HepG2 (cell line): Measurements from ENCODE around the gene TBC1D14. TPM values are rescaled to one million over a fixed set of nuclear protein-coding genes. Genes with fewer than 3 reads are reported as not detected.
A peak's percentile ranks its signal among the peaks of the same experiment; 100 is the strongest.

Experiments
- ATF2 ChIP-seq: sonication (generic); formaldehyde crosslinking; IDR thresholded peaks from 2 replicates; pipeline ENCODE4 v1.4.0; 2020; ENCODE audit warnings: missing genetic modification reagents
- BCL6 ChIP-seq: IDR thresholded peaks from 2 replicates; pipeline ENCODE4 v1.6.1; 2016; ENCODE audit warnings: missing genetic modification reagents, missing compliant biosample characterization
- DMTF1 ChIP-seq: sonication (generic); formaldehyde crosslinking; IDR thresholded peaks from 2 replicates; pipeline ENCODE4 v1.4.0; 2020; ENCODE audit warnings: mild to moderate bottlenecking, missing genetic modification reagents
- KLF6 ChIP-seq: IDR thresholded peaks from 2 replicates; pipeline ENCODE4 v1.8.0; 2016; ENCODE audit warnings: missing biosample characterization, missing genetic modification reagents
- SP2 ChIP-seq: sonication (generic); formaldehyde crosslinking; IDR thresholded peaks from 2 replicates; pipeline ENCODE4 v1.5.1; 2020; ENCODE audit warnings: mild to moderate bottlenecking, missing genetic modification reagents
- ZFY ChIP-seq: sonication (generic); formaldehyde crosslinking; IDR thresholded peaks from 2 replicates; pipeline ENCODE4 v1.4.0; 2020; ENCODE audit warnings: missing genetic modification reagents
- ZNF256 ChIP-seq: sonication (generic); formaldehyde crosslinking; conservative IDR thresholded peaks from 2 replicates; pipeline ENCODE4 v1.4.0; 2020; ENCODE audit warnings: missing genetic modification reagents
- ZNF333 ChIP-seq: sonication (generic); formaldehyde crosslinking; IDR thresholded peaks from 2 replicates; pipeline ENCODE4 v1.4.0; 2020; ENCODE audit warnings: mild to moderate bottlenecking, missing genetic modification reagents, borderline replicate concordance
- ZNF543 ChIP-seq: sonication (generic); formaldehyde crosslinking; IDR thresholded peaks from 2 replicates; pipeline ENCODE4 v1.4.0; 2020; ENCODE audit warnings: mild to moderate bottlenecking, missing genetic modification reagents
- ZNF776 ChIP-seq: sonication (generic); formaldehyde crosslinking; IDR thresholded peaks from 2 replicates; pipeline ENCODE4 v1.4.0; 2020; ENCODE audit warnings: mild to moderate bottlenecking, missing genetic modification reagents
- polyA plus RNA-seq, 8 experiments: library from polyadenylated mRNA; depleted of rRNA in 3 of 8; stranded (reverse) in 7 of 8; unstranded in 1 of 8; fragments of >200 nt; fragmentation: Illumina TruSeq in 4 of 8; extraction: Trizol in 4 of 8; gene quantifications; 2 replicates each; pipeline versions ENCODE4 v1.2.1 to v1.2.3, GENCODE V29; 2011 to 2016; ENCODE audit warnings: low read depth in 4 of 8, missing spikeins in 1 of 8, mixed read lengths in 1 of 8; ENCODE audit not compliant: insufficient read depth in 1 of 8
- total RNA-seq, 5 experiments: library from RNA; depleted of rRNA; stranded (reverse); fragments of >200 nt; fragmentation: Illumina TruSeq; extraction: Trizol; gene quantifications; 2 replicates each; pipeline ENCODE4 v1.2.3, GENCODE V29; 2016; ENCODE audit warnings: low read depth in 1 of 5
- TF ChIP-seq, protein P1 (sequence below): sonication (generic); formaldehyde crosslinking; IDR thresholded peaks from 2 replicates; pipeline ENCODE4 v1.5.1; 2020; ENCODE audit warnings: missing genetic modification reagents, mild to moderate bottlenecking, borderline replicate concordance
- TF ChIP-seq, protein P2 (sequence below): sonication (generic); formaldehyde crosslinking; IDR thresholded peaks from 2 replicates; pipeline ENCODE4 v1.4.0; 2020; ENCODE audit warnings: mild to moderate bottlenecking, missing genetic modification reagents
- TF ChIP-seq, protein P3 (sequence below): sonication (generic); formaldehyde crosslinking; IDR thresholded peaks from 2 replicates; pipeline ENCODE4 v1.4.0; 2020; ENCODE audit warnings: missing genetic modification reagents, mild to moderate bottlenecking, borderline replicate concordance
- TF ChIP-seq, protein P4 (sequence below): sonication (generic); formaldehyde crosslinking; IDR thresholded peaks from 2 replicates; pipeline ENCODE4 v1.4.0; 2020; ENCODE audit warnings: mild to moderate bottlenecking, missing genetic modification reagents
- TF ChIP-seq, protein P5 (sequence below): sonication (generic); formaldehyde crosslinking; IDR thresholded peaks from 2 replicates; pipeline ENCODE4 v1.9.0; 2022; ENCODE audit warnings: missing genetic modification reagents, mild to moderate bottlenecking, borderline replicate concordance

The TBC1D14 gene
- total and polyA plus RNA-seq, 2 of the 13 experiments (the other 11 are each of a cell fraction or from before 2014, with no cell fraction given): 29.5 to 46.5 TPM

DNA sequence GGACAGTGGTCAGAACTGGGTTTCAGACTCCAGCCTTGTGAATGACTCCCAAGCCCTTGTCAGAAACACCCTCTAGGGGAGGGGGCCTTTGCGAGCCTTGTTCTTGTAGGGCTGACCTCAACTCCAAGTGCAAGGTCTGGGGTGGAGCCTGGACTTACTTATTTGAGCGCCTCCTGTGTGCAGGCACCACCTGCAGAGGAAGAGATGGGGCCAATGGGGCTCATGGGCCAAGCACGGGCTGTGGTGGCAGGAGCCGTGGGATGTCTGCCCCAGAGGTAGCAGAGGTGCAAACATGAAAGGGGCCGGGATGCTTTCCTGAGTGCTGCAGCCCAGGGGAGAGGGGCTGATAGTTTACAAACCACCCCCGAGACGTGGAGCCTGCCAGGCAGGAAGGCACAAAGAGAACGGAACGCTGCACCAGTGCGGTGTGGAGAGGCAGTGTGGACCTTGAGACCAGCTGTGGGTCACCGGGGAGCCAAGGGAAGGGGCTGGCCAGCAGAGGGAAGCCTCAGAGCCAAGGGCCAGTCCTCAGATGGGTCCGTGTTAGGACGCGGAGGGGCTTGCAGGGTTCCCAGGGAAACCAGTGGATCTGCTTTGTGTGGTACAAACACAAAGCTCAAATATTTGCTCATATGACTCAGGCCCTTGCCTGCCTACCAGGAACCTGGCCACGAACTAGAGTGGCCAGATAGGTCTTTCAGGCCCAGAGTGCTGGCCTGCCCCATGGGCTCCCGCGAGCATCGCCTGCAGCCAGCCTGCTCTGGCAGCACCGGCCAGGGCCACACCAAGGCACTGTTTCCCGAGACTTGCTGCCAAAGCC is 124.8 kb downstream of the TBC1D14 start (continued):
- TF ChIP-seq KLF6 (CRISPR knock-in tag): 0 out of 2 replicates have a peak, but pooled peaks have one; percentile 44
- TF ChIP-seq, protein P1, sequence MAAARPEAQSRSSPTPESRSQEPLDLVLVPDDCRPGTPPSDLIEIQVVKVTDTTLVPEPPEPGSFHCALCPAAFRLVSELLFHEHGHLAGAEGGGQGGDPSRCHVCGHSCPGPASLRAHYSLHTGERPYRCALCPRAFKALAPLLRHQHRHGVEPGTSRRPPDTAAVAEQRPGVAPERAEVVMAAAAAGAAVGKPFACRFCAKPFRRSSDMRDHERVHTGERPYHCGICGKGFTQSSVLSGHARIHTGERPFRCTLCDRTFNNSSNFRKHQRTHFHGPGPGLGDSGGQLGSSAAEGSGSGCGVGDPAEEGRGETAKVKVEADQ: peak; percentile 71; the same call in 1 of the 2 replicates
- peak; percentile 43 for TF ChIP-seq SP2 (CRISPR knock-in tag)
- no peak for TF ChIP-seq ZNF256 (CRISPR knock-in tag)
- TF ChIP-seq, protein P2, sequence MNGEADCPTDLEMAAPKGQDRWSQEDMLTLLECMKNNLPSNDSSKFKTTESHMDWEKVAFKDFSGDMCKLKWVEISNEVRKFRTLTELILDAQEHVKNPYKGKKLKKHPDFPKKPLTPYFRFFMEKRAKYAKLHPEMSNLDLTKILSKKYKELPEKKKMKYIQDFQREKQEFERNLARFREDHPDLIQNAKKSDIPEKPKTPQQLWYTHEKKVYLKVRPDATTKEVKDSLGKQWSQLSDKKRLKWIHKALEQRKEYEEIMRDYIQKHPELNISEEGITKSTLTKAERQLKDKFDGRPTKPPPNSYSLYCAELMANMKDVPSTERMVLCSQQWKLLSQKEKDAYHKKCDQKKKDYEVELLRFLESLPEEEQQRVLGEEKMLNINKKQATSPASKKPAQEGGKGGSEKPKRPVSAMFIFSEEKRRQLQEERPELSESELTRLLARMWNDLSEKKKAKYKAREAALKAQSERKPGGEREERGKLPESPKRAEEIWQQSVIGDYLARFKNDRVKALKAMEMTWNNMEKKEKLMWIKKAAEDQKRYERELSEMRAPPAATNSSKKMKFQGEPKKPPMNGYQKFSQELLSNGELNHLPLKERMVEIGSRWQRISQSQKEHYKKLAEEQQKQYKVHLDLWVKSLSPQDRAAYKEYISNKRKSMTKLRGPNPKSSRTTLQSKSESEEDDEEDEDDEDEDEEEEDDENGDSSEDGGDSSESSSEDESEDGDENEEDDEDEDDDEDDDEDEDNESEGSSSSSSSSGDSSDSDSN (CRISPR knock-in tag): peak; percentile 86
- peak; percentile 95 for TF ChIP-seq ZNF543 (CRISPR knock-in tag)
- TF ChIP-seq ZFY (CRISPR knock-in tag): peak; percentile 70
- no peak for TF ChIP-seq ZNF776
- TF ChIP-seq ATF2 (CRISPR knock-in tag): peak; percentile 45; the same call in 1 of the 2 replicates
- TF ChIP-seq, protein P3, sequence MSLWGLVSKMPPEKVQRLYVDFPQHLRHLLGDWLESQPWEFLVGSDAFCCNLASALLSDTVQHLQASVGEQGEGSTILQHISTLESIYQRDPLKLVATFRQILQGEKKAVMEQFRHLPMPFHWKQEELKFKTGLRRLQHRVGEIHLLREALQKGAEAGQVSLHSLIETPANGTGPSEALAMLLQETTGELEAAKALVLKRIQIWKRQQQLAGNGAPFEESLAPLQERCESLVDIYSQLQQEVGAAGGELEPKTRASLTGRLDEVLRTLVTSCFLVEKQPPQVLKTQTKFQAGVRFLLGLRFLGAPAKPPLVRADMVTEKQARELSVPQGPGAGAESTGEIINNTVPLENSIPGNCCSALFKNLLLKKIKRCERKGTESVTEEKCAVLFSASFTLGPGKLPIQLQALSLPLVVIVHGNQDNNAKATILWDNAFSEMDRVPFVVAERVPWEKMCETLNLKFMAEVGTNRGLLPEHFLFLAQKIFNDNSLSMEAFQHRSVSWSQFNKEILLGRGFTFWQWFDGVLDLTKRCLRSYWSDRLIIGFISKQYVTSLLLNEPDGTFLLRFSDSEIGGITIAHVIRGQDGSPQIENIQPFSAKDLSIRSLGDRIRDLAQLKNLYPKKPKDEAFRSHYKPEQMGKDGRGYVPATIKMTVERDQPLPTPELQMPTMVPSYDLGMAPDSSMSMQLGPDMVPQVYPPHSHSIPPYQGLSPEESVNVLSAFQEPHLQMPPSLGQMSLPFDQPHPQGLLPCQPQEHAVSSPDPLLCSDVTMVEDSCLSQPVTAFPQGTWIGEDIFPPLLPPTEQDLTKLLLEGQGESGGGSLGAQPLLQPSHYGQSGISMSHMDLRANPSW (CRISPR knock-in tag): 0 out of 2 replicates have a peak, but pooled peaks have one; percentile 26
- TF ChIP-seq, protein P4, sequence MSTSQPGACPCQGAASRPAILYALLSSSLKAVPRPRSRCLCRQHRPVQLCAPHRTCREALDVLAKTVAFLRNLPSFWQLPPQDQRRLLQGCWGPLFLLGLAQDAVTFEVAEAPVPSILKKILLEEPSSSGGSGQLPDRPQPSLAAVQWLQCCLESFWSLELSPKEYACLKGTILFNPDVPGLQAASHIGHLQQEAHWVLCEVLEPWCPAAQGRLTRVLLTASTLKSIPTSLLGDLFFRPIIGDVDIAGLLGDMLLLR (CRISPR knock-in tag): peak; percentile 42; the same call in 1 of the 2 replicates
- 0 out of 2 replicates have a peak, but pooled peaks have one; percentile 54 for TF ChIP-seq ZNF333
- peak; percentile 75 for TF ChIP-seq BCL6 (CRISPR knock-in tag)
- TF ChIP-seq DMTF1 (CRISPR knock-in tag): 0 out of 2 replicates have a peak, but pooled peaks have one; percentile 40
- TF ChIP-seq, protein P5, sequence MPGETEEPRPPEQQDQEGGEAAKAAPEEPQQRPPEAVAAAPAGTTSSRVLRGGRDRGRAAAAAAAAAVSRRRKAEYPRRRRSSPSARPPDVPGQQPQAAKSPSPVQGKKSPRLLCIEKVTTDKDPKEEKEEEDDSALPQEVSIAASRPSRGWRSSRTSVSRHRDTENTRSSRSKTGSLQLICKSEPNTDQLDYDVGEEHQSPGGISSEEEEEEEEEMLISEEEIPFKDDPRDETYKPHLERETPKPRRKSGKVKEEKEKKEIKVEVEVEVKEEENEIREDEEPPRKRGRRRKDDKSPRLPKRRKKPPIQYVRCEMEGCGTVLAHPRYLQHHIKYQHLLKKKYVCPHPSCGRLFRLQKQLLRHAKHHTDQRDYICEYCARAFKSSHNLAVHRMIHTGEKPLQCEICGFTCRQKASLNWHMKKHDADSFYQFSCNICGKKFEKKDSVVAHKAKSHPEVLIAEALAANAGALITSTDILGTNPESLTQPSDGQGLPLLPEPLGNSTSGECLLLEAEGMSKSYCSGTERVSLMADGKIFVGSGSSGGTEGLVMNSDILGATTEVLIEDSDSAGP (CRISPR knock-in tag): peak; percentile 78
